NCI-H2171 treated with DMSO at 0.1 percent for 48 hours (cell line): ENCODE results near the gene TP53BP2.
"Not testable (repeated sequence)": the region's sequence is repeated elsewhere in the genome, so short reads cannot be mapped to it uniquely, and the experiment has no call there.

Source experiments
- DNase-seq: peaks from one replicate; lab custom pipeline; 2025; lab: John Stamatoyannopoulos, UW

TP53BP2 gene

DNA sequence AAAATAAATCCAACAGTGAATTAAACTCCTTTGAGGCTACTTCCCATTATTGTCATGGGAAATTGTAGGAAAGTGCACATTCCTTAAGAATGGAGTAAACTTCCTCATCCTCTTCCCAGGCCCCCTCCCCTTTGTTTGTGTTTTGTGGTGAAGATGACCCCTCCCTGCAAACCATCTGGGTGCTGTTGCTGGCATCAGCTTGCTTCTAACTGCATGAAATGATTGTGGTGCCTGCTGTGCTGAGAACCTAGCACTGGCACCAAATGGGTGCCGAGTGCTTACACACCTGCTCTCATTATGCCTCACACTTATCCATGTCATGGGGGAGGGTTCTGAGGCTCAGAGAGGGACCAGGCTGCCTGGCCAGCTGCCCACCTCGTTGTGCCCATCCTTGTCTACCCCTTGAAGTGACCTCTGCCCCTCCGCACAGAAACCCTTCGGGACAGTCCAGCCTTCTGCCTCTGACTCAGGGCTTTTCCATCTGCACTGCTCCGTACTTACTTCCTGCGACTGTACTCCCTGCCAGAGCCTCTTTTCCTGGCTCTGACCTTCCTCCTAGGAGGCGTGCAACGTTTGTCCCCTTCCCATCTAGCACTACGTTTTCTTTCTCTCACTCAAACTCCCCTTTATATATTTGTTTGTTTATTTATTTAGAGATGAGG, 102.8 kb downstream of the TP53BP2 start:
- peak; percentile 22 for DNase-seq

DNA sequence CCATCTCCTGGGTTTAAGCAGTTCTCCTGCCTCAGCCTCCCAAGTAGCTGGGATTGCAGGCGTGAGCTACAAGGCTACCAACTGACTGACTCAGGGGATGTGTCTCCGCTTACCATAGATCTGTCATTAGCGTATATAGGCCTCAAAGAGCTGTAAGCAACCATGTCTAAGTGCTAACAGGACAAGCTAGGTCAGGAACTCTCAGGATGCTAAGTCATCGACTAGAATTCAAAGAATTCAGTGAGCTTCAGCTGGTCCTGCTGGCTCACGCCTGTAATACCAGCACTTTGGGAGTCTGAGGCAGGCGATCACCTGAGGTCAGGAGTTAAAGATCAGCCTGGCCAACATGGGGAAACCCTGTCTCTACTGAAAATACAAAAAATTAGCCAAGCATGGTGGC, 103.9 kb downstream of the TP53BP2 start:
- no peak for DNase-seq

DNA sequence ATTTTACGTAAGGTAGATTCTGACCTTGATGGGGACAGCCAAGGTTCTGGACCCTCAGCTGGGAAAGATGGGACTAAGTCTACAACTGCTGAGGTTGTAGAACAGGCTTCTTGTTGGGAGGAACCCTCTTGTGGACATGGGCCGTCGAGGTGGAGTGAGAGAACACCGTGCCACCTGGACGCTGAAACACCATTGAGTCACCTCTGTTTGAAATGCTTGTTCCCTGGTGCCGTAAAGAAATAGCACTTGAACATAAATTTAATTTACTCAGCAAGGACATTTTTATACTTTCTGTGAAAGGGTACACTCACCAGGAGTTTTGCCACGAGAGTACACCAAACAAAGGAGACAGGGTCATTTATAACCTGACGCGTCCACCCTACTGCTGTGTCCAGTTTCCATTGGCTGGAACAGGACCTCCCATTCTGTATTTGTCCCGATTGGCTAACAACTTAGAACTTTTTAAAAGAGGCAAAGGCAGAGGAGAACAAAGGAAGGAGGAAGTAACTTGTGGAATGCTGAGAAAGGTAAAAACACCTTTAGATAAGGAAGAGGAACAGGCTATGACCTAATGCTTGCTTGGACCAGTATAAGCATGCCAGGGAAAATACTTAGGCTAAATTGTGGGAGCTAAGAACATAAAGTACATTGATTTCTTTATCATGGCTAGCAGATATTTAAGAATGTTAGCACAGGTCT, 105.6 kb downstream of the TP53BP2 start:
- DNase-seq, result not testable (repeated sequence)

DNA sequence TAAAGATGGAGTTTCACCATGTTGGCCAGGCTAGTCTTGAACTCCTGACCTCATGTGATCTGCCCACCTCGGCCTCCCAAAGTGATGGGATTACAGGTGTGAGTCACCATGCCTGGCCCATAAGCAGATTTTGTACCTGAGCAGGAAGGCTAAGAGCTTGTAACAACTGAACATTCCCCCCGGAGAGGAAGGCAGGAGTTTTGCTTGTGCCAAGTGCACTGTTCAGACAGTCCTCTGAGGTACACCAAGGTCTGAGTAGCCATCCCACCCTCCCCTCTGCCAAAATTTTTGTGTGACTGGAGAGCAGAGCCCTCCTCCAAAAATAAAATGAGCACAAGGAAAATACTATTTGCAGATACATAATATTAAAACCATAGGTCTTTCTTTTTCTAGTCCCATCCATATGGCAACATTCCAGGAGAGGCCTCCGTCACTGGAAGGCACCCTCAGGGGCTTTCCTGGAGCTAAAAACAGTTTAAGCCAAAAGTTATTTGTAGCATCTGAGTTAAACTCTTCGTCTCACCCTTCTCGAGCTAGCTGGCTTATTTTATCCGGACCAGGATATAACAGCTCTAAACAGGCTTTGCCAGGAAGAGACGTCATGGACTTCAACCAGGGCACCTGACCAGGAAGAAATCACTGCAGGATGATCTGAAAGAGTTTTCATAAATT, 106.2 kb downstream of the TP53BP2 start:
- no peak for DNase-seq

DNA sequence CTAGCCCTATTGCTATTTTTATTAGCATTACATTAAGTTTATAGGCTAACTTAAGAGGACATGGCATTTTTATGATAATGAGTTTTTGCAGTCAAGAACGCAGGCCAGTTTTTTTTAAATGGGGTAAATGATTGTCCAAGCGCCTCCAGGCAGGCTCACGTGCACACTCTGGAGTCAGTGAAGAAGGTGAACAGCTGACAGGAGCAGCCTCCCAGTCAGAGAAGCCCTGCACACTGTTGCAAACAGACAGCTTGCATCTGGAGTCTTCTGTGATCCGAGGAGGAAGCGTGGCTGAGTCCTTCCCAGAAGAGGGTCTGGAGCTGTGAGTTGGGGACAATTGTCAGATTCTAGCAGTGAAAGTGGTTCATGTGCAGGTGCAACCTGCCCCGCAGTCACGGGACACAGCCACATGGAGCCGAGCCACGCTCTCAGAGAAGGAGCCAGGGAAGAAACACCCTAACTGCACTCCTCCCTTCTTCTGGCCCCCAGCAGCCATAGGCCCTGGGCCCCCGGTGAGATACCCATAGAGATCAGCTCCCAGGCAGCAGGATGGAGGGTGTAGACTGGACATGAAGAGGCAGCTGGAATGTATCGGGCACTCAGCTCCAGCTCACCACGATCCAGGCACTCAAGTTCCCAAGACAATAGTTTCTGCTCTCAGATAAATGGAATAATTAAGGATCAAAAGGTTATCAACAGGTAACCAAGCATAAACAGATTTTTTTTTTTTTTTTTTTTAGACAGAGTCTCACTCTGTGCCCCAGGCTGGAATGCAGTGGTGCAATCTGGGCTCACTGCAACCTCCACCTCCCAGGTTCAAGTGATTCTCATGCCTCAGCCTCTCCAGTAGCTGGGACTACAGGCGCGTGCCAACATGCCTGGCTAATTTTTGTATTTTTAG, 107.0 kb downstream of the TP53BP2 start:
- peak; percentile 8 for DNase-seq

DNA sequence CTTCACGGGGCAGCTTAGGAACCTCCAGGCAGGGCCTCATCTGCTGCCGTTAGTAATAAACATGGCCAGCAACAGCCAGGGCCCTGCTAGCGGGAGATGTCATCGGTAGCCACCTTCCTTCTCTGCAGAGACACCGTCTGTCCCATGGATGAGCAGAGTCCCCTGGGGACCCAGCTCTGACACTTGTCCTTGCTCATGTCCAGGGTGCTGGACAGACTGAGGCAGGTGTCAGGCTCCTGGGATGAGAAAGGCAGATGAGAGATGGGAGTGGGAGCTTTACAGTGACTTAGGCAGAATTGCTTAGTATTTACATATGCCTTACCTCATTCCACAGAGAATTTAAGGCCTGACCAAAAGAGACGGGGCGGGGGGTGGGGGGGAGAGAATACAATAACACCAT, 108.4 kb downstream of the TP53BP2 start:
- DNase-seq, result no peak

DNA sequence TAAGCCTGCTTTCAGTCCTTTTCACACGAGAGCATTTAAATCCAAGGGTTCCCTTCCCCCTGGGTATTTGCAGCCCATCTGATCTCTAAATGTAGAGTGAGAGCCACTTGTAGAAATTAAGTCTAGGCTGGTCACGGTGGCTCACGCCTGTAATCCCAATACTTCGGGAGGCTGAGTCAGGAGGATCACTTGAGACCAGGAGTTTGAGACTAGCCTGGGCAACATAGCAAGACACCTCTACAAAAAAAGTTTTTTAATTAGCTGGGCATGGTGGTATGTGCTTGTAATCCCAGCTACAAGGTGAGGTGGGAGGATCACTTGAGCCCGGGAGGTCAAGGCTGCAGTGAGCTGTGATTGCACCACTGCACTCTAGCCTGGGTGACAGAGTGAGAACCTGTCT, 109.1 kb downstream of the TP53BP2 start:
- not testable (repeated sequence) for DNase-seq

DNA sequence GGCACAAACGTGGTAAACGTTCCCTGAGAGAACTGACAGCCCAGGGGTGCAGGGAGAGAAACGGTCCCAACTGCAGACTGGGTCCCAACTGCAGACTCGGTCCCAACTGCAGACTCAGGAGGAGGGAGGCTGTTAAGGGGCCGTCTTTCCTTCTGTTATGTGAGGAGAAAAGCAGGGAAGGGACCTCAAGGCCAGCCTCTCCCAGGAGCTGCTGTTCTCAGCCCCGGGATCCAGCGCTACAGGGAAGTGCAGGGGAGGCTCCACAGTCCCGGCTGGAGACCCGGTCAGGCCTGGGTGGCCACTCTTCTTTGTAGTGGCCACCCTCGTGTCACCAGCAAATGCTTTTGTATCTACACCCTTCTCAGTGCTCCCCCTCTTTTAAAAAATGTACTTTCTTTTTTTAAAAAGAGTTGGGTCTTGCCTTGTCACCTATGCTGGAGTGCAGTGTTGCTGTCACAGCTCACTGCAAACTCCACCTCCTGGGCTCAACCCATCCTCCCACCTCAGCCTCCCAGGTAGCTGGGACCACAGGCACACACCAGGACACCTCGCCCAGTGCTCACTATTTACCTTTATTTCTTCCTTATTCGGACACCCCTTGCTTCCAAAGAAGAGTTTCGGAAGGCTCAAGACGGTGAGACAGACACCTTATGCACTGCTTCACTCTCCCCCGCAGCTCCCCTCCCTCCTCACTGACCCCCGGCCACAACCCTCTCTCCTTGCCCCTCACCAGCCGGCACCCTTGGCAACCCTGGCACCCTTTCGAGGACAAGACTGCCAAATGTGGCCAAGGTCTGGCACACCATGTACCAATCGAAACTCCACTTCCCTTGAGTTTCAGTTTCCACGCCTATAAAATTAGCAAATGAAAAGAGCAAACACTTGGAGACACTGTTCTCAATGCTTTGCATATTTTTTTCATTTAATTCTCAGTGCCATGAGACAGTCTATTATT, 111.6 kb downstream of the TP53BP2 start:
- no peak for DNase-seq

DNA sequence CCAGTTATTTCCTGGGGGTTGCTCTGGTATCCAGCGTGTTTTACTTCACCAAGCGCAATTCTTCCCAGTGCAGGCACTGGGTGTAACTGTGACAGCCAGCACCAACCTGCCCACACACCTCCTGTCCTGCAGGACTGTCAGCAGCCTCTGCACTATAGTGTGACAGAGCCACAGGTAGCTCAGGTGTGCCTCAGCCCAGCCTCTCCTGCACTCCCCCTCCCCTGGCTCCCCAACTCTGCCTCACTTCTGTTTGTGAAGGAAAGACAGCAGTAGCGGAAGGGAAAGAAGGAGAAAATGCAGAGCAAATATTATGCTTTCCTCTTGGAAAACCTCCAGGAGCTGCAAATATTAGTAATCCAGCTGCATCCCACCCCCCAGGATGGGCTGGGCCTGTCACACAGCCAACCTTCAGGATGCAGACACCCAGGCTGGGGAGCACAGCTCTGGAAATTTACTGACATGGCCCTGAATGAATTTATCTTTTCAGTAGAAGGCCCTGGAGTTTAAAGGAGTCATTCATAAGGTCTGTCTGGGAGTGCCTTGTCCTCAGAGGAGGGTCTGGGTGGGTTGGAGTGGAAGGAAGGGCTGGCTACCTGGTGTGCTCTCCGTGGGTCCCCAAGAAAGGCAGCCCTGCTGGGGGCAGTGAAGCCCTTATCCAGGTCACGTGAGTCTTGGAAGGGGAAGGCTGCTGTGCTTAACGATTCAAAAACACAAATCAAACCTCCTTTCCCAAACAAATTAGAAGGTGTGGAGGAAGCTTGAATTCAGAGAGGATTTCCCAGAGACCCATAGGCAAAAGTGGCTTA, 112.6 kb downstream of the TP53BP2 start:
- DNase-seq, result no peak

DNA sequence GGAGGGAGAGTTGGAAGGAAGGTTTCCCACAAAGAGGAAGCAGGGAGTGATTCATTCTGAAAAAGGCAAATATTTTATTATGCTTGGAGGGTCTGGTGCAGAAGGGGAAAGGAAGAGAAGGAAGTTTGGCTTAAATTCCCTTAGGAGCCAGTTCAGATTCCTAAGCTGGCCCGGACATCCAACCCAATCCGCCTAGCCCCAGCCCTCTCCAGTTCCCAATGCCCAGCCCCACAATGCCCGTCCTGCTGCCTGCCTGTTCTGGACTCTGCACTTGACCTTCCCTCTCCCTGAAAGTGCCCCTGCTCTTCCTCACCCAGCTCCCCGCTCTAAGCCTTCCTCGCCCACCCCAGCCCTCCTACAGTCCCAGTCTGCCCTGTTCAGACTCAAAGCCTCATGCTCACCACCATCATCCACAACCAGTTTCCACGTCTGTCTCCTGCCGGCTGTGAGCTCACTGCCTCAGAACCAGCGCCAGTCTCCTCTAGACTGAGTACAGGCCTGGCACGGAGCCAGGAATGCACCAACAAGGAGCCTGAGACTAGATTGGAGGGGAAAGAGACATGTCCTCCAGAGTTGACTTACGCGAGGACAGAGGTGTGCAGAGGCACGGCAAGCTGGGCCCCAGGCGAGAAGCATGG, 114.5 kb downstream of the TP53BP2 start:
- no peak for DNase-seq

DNA sequence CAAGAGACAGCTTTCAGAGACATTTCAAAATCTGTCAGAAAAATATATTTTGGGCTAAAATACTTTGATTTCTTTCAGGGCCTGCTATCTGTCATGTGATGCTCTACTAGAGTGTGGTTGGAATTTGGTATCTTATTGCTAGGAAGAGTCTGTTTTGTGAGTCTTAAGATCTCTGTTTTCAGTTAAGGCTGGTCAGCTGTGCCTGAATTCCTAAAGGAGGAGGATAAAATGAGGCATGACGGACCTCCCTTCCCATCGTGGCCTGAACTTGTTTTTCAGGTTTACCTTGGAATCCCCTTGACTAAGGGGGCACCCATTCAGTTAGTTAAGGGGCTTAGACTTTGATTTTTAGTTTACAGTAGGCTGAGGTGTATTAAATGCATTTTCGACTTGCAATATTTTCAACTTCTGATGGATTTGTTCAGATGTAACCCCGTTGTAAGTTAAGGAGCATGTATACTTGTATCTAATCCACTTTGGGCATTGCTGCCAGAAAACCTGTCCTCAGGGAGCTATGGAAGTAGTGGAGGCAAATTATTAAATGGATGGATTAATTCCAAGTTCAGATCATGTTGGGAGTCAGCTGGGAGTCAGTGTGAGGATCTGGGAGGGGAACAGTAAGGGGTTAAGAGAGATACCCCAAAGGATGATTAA, 115.1 kb downstream of the TP53BP2 start:
- DNase-seq, result no peak

DNA sequence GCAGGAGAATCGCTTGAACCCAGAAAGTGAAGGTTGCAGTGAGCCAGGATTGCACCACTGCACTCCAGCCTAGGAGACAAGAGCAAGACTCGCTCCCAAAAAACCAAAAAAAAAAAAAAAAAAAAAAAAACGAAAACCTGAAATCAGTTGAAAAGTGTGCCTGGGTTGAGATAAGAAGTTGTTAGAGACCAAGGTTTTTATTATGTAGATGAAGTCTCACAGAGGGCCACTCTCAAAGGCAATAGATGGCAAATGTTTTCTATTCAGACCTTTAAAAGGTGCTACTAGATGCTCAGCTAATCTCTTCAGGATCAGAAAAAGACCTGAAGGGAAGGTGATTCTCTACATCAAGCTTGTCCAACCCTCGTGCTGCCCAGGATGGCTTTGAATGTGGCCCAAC, 115.8 kb downstream of the TP53BP2 start:
- DNase-seq, result no peak
